Sigmoid colon (tissue), 4 donors: Measurements from ENCODE around the gene PDE6C.

Experiments
- EP300 ChIP-seq, 4 donors: sonication (generic); formaldehyde crosslinking; IDR thresholded peaks; one replicate each; pipeline ENCODE4 v1.6.1; 2017; ENCODE audit warnings: antibody characterized with exemption in 4 of 4
- POLR2A ChIP-seq, 2 donors: fragments of 450-650 bp; IDR thresholded peaks; one replicate each; pipeline ENCODE4 v1.6.1; 2016; ENCODE audit warnings: antibody characterized with exemption in 2 of 2, mild to moderate bottlenecking in 2 of 2, moderate library complexity in 2 of 2
- POLR2AphosphoS5 ChIP-seq, 4 donors: sonication (generic); formaldehyde crosslinking; IDR thresholded peaks; one replicate each; pipeline ENCODE4 v1.6.1; 2017; ENCODE audit warnings: antibody characterized with exemption in 4 of 4
- TF ChIP-seq, protein P1 (sequence below), 4 experiments: fragments of 450-650 bp in 3 of 4; fragments of 200-600 bp in 1 of 4; IDR thresholded peaks; one replicate each; pipeline ENCODE4 v1.5.1; 2016 to 2019; ENCODE audit warnings: antibody characterized with exemption in 4 of 4, mild to moderate bottlenecking in 3 of 4, moderate library complexity in 2 of 4

GRCh38 chr10:93673791-93674190, 61.5 kb downstream of the PDE6C start:
- TF ChIP-seq, protein P1, sequence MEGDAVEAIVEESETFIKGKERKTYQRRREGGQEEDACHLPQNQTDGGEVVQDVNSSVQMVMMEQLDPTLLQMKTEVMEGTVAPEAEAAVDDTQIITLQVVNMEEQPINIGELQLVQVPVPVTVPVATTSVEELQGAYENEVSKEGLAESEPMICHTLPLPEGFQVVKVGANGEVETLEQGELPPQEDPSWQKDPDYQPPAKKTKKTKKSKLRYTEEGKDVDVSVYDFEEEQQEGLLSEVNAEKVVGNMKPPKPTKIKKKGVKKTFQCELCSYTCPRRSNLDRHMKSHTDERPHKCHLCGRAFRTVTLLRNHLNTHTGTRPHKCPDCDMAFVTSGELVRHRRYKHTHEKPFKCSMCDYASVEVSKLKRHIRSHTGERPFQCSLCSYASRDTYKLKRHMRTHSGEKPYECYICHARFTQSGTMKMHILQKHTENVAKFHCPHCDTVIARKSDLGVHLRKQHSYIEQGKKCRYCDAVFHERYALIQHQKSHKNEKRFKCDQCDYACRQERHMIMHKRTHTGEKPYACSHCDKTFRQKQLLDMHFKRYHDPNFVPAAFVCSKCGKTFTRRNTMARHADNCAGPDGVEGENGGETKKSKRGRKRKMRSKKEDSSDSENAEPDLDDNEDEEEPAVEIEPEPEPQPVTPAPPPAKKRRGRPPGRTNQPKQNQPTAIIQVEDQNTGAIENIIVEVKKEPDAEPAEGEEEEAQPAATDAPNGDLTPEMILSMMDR (IDR thresholded peaks at IDR 0.05) = no peak
- TF ChIP-seq POLR2A (IDR thresholded peaks at IDR 0.05) (no peak), POLR2AphosphoS5 (IDR thresholded peaks at IDR 0.05) (no peak), EP300 (IDR thresholded peaks at IDR 0.05) (no peak)
